HG02798 (cell line): ENCODE results near the gene FOXA1.

Experiments
- ATAC-seq: cut with Tn5 transposase; IDR thresholded peaks from one replicate; pipeline ENCODE4 v1.9.1; 2021; ENCODE audit warnings: mild to moderate bottlenecking; ENCODE audit not compliant: unreplicated experiment, poor library complexity

The FOXA1 gene

DNA sequence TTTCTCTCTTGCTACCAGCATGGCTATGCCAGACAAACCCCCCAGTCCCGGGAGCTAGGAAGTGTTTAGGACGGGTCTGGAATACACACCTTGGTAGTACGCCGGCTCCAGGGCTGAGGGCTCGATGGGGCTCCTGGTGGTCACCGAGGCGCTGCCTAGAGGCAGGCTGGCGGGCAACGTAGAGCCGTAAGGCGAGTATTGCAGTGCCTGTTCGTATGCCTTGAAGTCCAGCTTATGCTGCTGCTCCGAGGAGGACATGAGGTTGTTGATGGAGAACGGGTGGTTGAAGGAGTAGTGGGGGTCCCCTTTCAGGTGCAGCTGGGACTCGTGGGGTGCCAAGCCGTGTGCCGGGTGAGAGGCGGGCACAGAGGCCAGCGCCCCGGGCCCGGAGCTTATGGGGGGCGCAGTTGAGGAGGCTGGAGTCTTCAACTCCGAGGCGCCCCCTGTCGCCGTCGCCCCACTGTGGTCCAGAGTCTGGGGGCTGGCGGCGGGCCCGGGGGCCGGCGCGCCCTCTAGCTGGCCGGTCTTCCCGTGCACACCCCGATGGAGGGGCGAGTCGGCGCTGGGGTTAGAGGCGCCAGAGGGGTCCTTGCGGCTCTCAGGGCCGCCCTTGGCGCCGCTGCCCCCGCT lies 3.6 kb downstream of the FOXA1 start:
- ATAC-seq = no peak

DNA sequence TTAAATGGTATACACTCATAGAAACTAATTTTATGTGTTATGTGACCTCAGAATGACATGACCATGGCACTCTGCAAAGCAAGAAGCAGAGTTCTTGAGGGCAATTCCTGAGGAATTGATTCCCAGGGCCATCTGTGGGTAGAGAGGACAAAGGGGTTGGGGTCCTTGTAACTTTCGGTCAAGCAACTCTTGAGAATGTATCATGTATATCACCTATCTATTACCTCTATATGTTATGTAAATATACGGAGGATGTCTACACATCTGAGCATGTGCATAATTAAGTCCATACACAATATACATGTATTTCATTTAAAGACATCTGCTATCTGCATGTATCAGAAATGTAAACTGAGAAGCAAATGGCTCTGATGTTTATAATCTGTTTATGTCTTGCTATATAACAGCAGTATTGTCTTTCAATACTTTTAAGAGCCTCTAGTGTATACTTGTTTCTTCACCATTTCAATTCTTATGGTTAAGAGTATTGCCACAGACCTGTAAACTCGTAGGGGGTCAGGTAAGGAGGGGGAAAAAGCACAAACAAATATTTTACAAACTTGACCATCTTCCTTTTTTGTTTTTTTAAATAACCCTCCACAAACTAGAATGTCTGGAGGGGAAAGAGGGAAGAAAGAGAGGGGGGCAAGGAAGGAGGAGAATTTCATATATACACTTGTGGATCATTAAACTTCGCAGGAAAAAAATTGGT lies 4.5 kb downstream of the FOXA1 start:
- ATAC-seq = no peak

DNA sequence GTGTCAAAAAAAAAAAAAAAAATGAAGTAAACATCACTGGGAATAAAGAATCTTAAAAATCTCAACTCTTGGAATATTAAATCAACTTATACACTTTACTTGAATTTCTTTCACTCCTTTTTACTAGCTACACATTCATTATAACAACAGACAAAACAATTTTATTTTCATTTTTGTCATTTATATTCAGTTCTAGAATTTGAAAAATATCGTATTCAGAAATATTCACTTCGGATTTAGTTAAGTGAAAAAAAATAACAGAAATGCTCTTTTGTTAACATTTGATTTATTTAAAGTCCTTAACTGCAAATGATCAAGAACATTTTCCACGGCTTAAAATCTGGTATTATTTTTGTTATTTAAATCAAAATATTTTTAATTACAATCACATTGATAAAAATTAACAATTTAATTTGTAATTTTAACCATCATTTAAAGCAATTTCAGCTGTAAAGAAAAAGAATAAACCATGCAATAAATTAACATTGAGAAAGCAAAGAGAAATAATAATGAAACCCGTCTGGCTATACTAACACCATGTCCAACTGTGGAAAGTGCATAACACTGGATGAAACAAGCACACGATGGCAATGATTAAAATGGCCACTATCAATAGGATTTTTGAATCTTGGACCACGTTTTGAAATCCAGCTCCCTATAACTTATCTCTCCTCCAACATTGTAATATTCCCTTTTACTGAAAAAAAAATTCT lies 5.2 kb downstream of the FOXA1 start:
- ATAC-seq = no peak

DNA sequence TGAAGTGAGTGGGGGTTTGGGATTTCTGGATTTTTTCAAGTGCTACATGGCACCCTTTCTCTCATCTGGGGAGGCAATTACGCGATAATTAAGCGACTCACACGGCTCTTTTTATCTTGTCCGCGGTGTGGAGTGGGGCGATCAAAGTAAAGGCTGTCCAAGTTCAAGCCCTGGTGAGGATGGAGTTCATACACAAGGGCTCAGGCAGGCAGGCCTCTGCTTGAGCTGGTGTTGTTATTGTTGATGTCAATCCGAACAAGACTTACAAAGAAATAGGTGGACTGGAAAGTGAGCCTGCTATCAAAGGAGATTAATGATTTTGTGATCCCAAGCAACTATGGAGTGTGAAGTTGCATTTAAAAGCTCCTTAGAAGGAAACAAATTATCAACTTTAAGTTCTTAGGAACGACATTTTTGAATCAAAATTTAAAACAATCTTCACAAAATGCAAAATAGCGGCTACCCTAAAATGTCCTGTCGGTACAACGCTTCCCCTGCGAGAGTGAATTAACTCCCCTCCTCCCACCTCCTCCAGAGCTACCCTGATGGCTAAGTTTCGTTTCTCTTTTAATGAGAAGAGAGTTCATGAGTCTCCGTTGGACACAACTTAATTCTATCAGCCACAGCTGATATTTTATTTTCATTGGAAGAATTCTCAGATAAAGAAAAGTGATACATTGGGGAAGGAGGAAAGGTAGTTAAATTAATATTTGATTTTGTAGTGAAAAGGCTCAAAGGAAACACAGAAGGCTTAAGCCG lies 5.9 kb downstream of the FOXA1 start:
- no peak for ATAC-seq

DNA sequence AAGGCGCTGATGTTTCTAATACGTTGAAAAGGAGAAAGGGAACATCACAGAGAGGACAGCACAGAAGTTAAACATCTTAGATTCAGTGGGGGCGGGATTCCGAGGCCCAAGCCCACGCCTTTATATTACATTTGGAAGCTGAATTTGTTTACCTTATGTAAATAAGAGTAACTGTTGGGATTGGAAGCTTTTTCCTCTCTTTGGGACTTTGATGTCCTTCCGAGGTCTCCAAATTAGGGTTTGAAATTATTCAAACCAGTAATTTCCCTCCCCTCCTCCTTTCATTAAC lies 6.4 kb downstream of the FOXA1 start:
- no peak for ATAC-seq

DNA sequence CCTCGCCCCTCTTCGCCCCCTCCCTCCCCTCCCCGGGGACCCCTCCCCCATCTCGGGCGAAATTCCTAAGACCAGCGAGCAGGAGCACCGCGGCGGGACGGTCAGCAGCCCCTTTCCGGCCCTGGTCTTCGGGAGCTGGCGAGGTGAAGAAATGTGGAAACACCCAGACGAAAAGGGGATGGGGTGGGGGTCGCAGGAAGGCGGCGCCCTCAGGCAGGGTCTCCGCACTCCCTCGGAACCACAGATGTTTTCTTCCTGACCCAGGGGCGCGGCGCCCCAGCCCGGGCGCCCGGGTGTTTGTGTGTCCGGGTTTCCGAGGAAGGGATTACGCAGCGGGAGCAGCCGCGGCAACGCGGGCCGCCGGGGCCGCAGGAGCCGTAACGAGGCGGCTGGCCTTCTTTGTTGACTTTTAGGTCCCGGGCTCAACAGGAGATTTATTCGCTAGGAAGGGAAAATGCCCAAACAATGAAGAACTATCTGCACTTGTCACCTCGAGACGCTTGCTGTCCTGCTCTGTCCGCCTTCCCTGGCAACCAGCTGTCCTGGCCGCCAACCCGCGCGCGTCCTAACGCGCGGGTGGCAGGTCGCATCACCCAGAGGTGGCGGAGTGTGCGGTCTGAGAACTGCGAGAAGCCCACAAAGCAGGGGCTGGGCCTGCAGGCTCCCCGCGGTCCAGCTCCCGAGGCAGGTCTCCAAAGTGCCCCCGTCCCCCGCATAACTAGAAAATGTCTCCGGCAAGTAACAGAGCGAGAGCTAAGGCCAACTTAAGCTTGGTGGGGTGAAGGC lies 7.0 kb downstream of the FOXA1 start:
- no peak for ATAC-seq

DNA sequence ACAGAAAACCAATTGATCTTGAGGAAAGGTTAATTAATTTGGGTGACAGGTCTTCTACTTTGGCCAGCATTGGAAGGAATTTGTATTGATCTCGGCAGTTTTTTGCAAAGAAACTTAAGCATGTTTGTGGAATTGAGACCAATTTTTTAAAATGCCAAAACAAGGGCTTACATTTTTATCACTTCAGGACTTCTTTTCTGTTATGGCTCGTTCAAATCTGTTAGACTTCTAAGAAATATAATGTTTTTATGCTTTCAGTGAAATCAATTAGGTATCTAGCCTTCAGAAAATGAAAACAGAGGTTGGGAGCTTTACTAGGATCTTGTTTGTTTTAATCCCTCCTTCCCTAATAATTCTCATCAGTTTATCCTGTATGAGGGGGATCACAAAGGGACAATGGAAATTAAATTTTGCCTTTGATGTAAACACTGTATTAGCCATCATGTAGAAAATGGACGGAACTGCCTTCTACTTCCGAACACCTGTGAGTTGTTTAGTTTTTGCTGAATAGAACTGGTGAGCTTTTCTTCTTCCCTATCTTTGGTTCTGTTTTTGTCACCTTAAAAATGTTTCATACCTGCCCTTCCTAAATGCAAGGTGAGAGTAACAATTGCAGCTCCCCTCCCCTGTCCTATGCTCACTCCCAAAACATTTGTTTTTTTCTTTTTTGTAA lies 7.8 kb downstream of the FOXA1 start:
- ATAC-seq = no peak

DNA sequence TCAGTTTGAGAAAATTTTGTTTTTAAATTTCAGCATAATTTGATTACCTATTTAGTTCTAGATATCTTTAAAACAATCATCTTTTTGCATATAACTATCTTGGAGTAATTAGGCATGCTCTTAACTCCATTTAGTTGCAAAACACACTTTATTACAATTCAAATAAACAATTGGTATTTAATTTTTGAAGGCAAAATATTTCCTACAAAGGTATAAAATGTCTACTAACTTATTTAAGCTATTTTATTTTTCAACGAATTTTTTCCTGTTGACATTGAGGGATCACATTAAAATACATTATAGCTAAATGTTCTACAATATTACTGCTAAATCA lies 8.3 kb downstream of the FOXA1 start:
- no peak for ATAC-seq

DNA sequence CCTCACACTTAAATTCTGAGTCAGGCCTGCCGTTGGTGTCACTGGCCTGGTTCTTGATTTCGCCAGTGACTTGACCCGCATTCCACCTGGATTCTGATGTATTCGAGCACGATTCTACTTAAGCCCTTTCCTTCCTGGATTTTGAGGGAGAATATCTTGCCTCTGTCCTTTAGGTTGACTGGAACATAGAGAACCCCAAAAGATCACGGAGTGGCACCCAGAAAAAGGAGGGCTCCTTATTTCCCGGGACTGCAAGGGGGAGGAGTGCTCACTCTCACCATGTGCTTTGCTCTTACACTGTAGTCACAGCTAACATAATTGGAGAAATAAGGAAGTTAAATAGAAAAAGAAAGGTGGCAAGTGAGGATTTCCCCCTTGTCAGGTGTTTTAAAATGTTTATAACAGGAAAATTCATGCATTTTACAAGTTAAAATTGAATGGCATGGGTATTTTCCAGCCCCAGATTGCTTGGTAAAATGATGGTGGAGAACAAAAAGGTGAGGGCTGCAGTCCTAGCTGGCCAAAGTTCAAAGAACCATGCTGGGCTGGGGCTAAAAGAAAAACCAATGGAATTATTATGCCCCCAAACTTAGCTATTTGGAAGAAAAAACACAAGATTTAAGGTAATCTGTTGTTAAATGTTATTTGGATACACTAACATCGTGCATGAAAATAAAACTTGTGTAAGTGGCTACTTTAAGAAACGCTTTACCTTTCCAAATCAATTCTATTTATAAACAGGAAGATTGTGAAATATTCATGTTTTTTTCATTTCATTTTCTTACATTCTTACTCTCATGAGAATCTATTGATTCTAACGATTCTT lies 8.9 kb downstream of the FOXA1 start:
- no peak for ATAC-seq

DNA sequence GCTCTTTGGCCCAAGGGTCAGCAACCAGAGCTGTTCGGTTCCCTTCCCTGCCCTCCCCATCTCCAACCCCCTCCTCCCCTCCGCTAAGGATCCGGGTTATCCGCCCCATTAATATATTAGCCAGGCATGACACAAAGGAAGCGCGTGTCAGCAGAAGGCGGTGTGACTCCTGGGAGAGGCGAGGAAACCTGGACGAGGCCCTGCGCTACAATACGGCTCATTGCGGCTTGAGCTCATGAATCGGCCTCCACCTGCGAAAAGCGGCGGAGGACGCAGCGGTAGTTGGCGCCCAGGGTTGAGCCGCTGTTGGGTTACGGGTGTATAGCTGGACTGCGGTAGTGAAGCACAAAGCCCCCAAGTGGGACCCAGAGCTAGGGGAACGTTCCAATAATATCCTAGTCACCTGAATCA lies 9.9 kb downstream of the FOXA1 start:
- no peak for ATAC-seq

DNA sequence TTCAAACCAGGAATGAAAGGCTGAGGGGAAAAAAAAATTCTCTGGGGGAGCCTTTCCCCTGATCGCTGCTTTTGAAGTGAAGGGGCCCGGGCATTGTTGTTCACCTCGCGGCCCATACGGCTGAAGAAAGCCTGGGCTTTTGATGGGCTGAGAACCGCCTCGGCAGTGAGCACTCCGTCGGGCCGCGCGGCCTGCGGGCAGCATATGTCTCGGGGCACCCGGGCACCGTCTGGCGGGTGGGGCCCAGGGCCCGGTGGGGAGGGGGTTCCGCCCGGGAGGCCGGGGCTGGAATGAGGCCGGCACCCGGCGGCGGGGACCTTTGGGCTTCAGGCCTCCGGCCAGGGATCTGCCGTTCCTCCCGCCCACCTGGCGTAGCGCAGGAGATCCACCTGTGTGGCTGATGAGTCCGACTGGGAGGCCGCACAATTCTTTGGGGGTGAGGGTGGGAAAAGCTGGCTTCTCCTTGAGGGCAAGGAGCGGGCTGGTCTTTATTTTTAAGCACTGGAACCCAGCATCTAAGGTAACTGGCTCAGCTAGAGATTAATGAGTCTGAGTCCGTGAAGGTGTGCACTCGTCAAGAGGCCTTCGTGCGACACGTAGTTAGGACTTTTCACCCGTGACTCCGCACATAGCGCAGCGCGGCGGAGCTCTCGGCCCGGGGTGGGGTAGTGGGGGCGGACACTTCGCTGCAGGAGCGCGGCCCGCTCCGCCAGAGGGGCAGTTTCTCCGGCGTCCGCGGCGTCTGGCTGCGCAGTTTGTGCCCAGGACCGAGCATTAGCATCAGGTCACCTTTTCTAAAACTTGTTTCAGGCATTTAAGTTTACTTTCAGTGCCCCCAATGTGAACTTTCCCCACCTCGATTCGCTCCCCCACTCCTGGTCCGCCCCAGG lies 10.6 kb downstream of the FOXA1 start:
- no peak for ATAC-seq

DNA sequence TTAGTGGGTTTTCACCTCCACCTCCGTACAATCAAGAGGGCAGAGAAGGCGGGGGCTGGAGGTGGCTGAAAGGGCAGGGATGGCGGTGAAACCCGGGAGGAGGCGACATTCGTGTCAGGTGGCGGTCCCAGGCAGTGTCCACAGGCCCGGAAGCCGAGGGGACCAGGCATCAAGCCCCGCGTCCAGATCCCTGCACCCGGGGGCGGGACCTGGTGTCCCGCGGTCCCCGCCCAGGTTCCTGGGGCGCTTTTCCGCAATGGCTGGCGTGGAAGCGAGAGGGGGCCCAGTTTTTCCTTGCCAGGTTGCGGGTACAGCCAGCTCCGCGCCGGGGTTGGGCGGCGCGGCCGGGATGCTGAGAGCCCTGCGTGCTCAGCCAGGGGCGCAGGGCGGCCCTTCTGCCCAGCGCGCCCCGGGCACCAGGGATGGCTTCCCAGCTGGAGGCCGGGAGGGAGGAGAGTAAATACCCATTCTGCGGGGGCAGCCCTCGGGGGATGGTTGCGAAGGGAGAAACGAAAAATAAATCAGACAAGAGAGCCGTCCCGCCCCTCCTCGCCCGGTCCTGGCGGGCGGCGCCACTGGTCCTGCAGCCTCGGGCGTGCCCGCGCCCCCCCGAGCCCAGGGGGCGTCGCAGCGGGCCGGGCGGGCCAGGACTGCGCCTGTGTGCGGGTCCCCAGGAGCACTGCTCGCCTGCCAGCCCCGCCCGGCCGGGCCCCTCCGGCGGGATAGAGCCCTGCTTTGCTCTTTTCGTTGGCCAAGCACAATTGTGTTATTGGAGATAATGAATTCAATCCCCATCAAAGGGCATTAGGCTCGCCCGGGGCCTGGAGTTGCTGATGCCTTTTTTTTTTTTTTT lies 11.5 kb downstream of the FOXA1 start:
- no peak for ATAC-seq

DNA sequence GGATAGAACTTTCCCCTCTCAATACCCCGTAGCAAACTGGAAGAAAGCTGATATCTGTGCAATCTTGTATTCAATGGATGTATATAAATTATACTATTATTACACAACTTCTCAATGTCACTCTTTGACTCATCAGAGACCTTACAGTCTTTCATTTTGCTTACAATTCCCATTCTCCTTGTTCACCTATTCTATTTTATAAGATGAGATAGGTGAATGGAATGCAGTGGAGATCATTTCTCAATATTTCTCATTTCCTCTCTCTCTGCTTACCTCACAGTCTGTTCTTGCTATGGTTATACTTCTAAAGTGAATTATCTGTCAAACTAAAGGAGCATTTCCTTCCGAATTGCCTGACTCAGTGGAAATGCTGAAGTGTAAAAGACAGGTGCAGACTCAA lies 14.9 kb downstream of the FOXA1 start:
- no peak for ATAC-seq

DNA sequence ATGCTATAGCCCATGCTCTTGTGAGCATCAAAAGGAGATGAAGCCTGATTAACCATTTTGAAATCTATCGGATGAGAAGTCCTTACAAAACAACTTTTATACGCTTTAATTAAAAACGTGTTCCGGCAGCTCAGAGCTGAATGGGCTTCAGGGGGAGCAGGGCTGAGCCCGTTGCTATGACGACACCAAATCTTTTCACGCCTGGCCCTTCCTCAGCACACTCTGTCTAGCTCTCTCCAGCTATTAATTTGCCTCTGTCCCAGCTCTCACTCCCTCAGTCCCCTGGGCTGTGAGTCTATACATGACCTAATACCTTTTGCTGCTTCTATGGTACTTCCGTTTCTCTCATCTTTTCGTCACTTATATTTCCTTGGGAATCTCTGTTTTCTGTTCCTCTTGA lies 15.8 kb downstream of the FOXA1 start:
- ATAC-seq = no peak

DNA sequence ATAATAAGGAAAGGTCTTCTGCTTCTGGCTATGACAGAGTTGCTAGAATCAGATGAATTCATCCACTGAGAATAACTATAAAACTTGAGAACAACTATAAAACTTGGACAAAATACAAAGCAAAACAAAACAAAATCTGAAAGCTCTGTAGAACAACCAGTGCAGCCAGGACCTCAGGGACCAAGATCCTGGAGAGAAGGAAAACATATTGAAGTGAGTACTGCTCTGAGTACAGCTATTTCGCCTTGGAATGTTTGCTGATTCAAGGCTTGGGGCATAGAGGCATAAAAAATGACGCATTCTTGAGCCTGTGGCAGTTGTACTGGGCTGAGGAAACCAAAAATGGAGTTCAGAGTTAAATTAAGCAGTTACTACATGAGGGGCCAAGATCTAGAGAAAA lies 21.7 kb downstream of the FOXA1 start:
- ATAC-seq = no peak

DNA sequence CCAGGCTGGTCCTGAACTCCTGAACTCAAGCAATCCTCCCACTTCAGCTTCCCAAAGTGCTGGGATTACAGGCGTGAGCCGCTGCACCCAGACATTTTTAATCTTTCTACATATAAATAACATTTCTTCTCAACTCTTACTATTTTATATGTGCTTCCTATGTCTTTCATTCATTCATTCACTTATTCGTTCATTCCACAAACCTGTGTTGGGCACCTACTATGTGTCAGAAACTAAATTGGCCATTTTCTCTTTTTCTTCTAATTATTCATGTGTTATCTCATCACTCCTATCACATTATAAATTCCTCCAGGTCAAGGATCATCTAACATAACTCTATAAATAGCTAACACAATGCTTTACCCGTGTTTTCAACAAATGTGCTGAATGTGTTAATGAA lies 23.7 kb downstream of the FOXA1 start:
- ATAC-seq = no peak

DNA sequence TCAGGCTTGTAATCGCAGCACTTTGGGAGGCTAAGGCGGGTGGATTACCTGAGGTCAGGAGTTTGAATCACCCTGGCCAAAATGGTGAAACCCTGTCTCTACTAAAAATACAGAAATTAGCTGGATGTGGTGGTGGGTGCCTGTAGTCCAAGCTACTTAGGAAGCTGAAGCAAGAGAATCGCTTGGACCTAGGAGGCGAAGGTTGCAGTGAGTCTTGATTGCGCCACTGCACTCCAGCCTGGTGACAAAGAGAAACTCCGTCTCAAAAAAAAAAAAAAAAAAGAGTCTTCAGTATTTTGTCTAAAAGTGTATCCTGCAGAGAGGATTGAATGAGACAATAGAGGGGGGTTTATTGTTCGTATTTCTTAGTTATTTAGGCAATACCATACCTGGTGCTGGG lies 25.3 kb downstream of the FOXA1 start:
- no peak for ATAC-seq
